Left forelimb (tissue), 1 donor: ENCODE data around the gene CASQ2.

Experiments used
- DNase-seq: peaks from one replicate; pipeline ENCODE4 v3.0.0-alpha.2; 2018; ENCODE audit warnings: low spot score

The CASQ2 gene

GRCh38 chr1:115660151-115660550, 108.4 kb downstream of the CASQ2 start:
- no peak for DNase-seq

- DNase-seq, result no peak
Observed at GRCh38 chr1:115658646-115659045, 109.9 kb downstream of the CASQ2 start.

GRCh38 chr1:115656461-115657077, 111.9 kb downstream of the CASQ2 start:
- no peak for DNase-seq

- no peak for DNase-seq
Observed at GRCh38 chr1:115655916-115656315, 112.6 kb downstream of the CASQ2 start.

- no peak for DNase-seq
Observed at GRCh38 chr1:115655306-115655663, 113.2 kb downstream of the CASQ2 start.

- no peak for DNase-seq
Observed at GRCh38 chr1:115654663-115655305, 113.7 kb downstream of the CASQ2 start.

- DNase-seq, result no peak
Observed at GRCh38 chr1:115654125-115654524, 114.4 kb downstream of the CASQ2 start.

- DNase-seq, result no peak
Observed at GRCh38 chr1:115652236-115652788, 116.2 kb downstream of the CASQ2 start.

GRCh38 chr1:115651391-115651790, 117.1 kb downstream of the CASQ2 start:
- no peak for DNase-seq

GRCh38 chr1:115650961-115651360, 117.6 kb downstream of the CASQ2 start:
- no peak for DNase-seq
